Measurements from ENCODE around the gene TSSK2. TPM values are rescaled to one million over a fixed set of nuclear protein-coding genes. Genes with fewer than 3 reads are reported as not detected.
A peak's percentile ranks its signal among the peaks of the same experiment; 100 is the strongest.
"Not testable (repeated sequence)": the region's sequence is repeated elsewhere in the genome, so short reads cannot be mapped to it uniquely, and the experiment has no call there.

The TSSK2 gene
- total and polyA plus RNA-seq, 4 donors: 0.08 to 0.25 (median 0.08) TPM; not detected in 1

GRCh38 chr22:19151329-19152191 is 20.5 kb downstream of the TSSK2 start:
- H3K9me3 ChIP-seq (ENCODE audit: control insufficient read depth in 4 of 4, insufficient read depth in 3 of 4, low read length in 3 of 4): peaks cover 0 to 8% (median 0%) of the 10 kb centered on the region in 4 donors
- H3K4me1 ChIP-seq (ENCODE audit: control insufficient read depth in 5 of 5, insufficient read depth in 5 of 5, low read length in 5 of 5): peaks cover 0 to 8% (median 0%) of the 10 kb centered on the region in 5 donors
- no peak overlapping the region for H3K9ac ChIP-seq (ENCODE audit: insufficient read depth in 1 of 2, low read length in 2 of 2)
- H3K36me3 ChIP-seq (ENCODE audit: control insufficient read depth in 4 of 4, insufficient read depth in 4 of 4, low read length in 4 of 4): no peaks in the 10 kb centered on the region
- H3K27me3 ChIP-seq (ENCODE audit: control insufficient read depth in 3 of 3, insufficient read depth in 3 of 3, low read length in 2 of 3): peaks cover 22 to 60% (median 34%) of the 10 kb centered on the region in 3 donors
- H3K4me3 ChIP-seq: no peak overlapping the region
- no peak for ATAC-seq (ENCODE audit: insufficient read depth, low FRiP score)
- WGBS, 2 donors: 55 to 57% methylated on average over 10 of the region's 10 CpGs
- no peak for TF ChIP-seq CTCF (IDR thresholded peaks at IDR 0.05; ENCODE audit: control extremely low read depth, extremely low read depth)
- H3K27ac ChIP-seq (ENCODE audit: low read depth in 1 of 2, low read length in 1 of 2): no peak overlapping the region
- DNase-seq: peak in 1 of 3 donors; percentile 4

GRCh38 chr22:19152942-19153883 is 22.1 kb downstream of the TSSK2 start:
- DNase-seq (peak in 1 of 3 donors; percentile 7), ATAC-seq (ENCODE audit: insufficient read depth, low FRiP score) (no peak)
- no peak overlapping the region for H3K27ac ChIP-seq (ENCODE audit: low read depth in 1 of 2, low read length in 1 of 2)
- H3K9ac ChIP-seq (ENCODE audit: insufficient read depth in 1 of 2, low read length in 2 of 2): no peak overlapping the region
- WGBS, 2 donors: 57 to 62% methylated on average over 11 of the region's 11 CpGs
- H3K4me3 ChIP-seq: no peak overlapping the region
- no peaks in the 10 kb centered on the region for H3K36me3 ChIP-seq (ENCODE audit: control insufficient read depth in 4 of 4, insufficient read depth in 4 of 4, low read length in 4 of 4)
- peaks cover 0 to 8% (median 0%) of the 10 kb centered on the region in 5 donors for H3K4me1 ChIP-seq (ENCODE audit: control insufficient read depth in 5 of 5, insufficient read depth in 5 of 5, low read length in 5 of 5)
- peaks cover 21 to 44% (median 21%) of the 10 kb centered on the region in 3 donors for H3K27me3 ChIP-seq (ENCODE audit: control insufficient read depth in 3 of 3, insufficient read depth in 3 of 3, low read length in 2 of 3)
- TF ChIP-seq CTCF (IDR thresholded peaks at IDR 0.05; ENCODE audit: control extremely low read depth, extremely low read depth): no peak
- H3K9me3 ChIP-seq (ENCODE audit: control insufficient read depth in 4 of 4, insufficient read depth in 3 of 4, low read length in 3 of 4): peaks cover 0 to 8% (median 0%) of the 10 kb centered on the region in 4 donors

- H3K9ac ChIP-seq (ENCODE audit: insufficient read depth in 1 of 2, low read length in 2 of 2); ATAC-seq (ENCODE audit: insufficient read depth, low FRiP score); H3K4me1 ChIP-seq (ENCODE audit: control insufficient read depth in 5 of 5, insufficient read depth in 5 of 5, low read length in 5 of 5); H3K27ac ChIP-seq (ENCODE audit: low read depth in 1 of 2, low read length in 1 of 2); DNase-seq; H3K9me3 ChIP-seq (ENCODE audit: control insufficient read depth in 4 of 4, insufficient read depth in 3 of 4, low read length in 3 of 4); H3K36me3 ChIP-seq (ENCODE audit: control insufficient read depth in 4 of 4, insufficient read depth in 4 of 4, low read length in 4 of 4); H3K4me3 ChIP-seq: not testable (repeated sequence)
- WGBS, 2 donors: 79 to 87% methylated on average over 9 of the region's 9 CpGs
- H3K27me3 ChIP-seq (ENCODE audit: control insufficient read depth in 3 of 3, insufficient read depth in 3 of 3, low read length in 2 of 3): peaks cover 0 to 28% (median 14%) of the 10 kb centered on the region in 3 donors
Measured at GRCh38 chr22:19156109-19156508, 25.0 kb downstream of the TSSK2 start.

- DNase-seq; H3K4me1 ChIP-seq (ENCODE audit: control insufficient read depth in 5 of 5, insufficient read depth in 5 of 5, low read length in 5 of 5); ATAC-seq (ENCODE audit: insufficient read depth, low FRiP score); H3K27ac ChIP-seq (ENCODE audit: low read depth in 1 of 2, low read length in 1 of 2); H3K4me3 ChIP-seq; H3K9me3 ChIP-seq (ENCODE audit: control insufficient read depth in 4 of 4, insufficient read depth in 3 of 4, low read length in 3 of 4); H3K36me3 ChIP-seq (ENCODE audit: control insufficient read depth in 4 of 4, insufficient read depth in 4 of 4, low read length in 4 of 4); H3K27me3 ChIP-seq (ENCODE audit: control insufficient read depth in 3 of 3, insufficient read depth in 3 of 3, low read length in 2 of 3); H3K9ac ChIP-seq (ENCODE audit: insufficient read depth in 1 of 2, low read length in 2 of 2): not testable (repeated sequence)
- WGBS, 2 donors: 73 to 75% methylated on average over 11 of the region's 11 CpGs
Measured at GRCh38 chr22:19158649-19159048, 27.5 kb downstream of the TSSK2 start.

All from lung (tissue), 12 donors.